Large intestine (tissue), 3 donors: Measurements from ENCODE around the gene MAJIN. TPM values are rescaled to one million over a fixed set of nuclear protein-coding genes. Genes with fewer than 3 reads are reported as not detected.

ENCODE experiments used
- DNase-seq, 2 donors: peaks; one replicate each; pipeline versions ENCODE4 v3.0.0 to v3.0.0-alpha.2; 2013
- H3K27ac ChIP-seq: one replicate; pipeline ENCODE4 v1.5.1; 2013; ENCODE audit warnings: low read length
- H3K27me3 ChIP-seq: 2 replicates; pipeline ENCODE4 v1.6.1; 2013; ENCODE audit warnings: low read length; ENCODE audit not compliant: control insufficient read depth, insufficient read depth
- H3K36me3 ChIP-seq: 2 replicates; pipeline ENCODE4 v1.6.1; 2013; ENCODE audit warnings: low read length; ENCODE audit not compliant: control insufficient read depth, insufficient read depth
- H3K4me1 ChIP-seq: one replicate; pipeline ENCODE4 v1.6.1; 2013; ENCODE audit warnings: low read length; ENCODE audit not compliant: control insufficient read depth, insufficient read depth
- H3K4me3 ChIP-seq: one replicate; pipeline ENCODE4 v1.5.1; 2013; ENCODE audit warnings: low read length
- H3K9me3 ChIP-seq: one replicate; pipeline ENCODE4 v1.6.1; 2013; ENCODE audit warnings: mild to moderate bottlenecking, low read depth, low read length, moderate library complexity; ENCODE audit not compliant: control insufficient read depth
- WGBS: methylation state at CpG from one replicate; pipeline ENCODE4 v1.1.5; 2013; ENCODE audit warnings: low lambda C conversion rate; ENCODE audit not compliant: insufficient coverage; 5-methylcytosine and 5-hydroxymethylcytosine counted together
- polyA plus RNA-seq: library from polyadenylated mRNA; unstranded; fragments of 120-200 nt; gene quantifications from one replicate; pipeline ENCODE4 v1.2.1, GENCODE V29; 2013

Gene MAJIN
- polyA plus RNA-seq, 1 donor: 0.09 TPM

DNA sequence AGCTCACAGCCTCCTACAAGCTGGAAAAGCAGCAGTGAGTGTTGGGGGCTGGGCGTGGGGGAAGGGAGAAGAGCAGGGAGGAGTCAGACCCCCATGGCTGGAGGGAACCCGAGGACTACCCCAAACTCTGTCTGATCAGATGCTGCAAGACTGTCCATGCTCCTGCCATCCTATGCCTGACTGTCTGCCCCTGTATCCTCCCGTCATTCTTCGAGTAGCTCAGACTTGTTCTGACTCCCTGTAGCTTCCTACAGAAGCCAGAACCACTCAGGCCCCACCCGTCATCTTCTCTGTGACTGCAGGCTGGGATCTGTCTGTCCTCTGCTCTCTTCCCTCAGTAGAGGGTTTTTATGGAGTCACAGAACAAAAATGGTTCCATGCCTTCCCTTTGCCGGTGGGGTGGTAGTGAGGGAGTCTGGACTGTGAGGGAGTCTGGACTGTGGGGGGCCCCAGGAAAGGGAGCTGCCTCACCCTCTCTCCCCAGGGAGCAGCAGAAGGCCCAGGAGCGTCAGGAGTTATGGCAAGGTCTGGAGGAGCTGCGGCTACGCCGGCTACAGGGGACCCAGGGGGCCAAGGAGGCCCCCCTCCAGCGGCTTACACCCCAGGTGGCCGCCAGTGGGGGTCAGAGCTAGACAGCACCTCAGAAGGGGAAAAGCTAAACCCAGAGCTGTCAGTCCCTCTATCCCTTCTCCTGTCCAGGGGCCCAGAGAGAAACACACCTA is 38.5 kb downstream of the MAJIN start:
- DNase-seq: no peak
- WGBS: no CpG with 5 or more reads among the region's 12 CpGs
- Histone ChIP-seq H3K9me3 (no peaks in the 10 kb centered on the region), H3K27ac (no peak overlapping the region), H3K4me1 (peaks cover 13% of the 10 kb centered on the region), H3K27me3 (no peaks in the 10 kb centered on the region), H3K4me3 (no peak overlapping the region), H3K36me3 (peaks cover 38% of the 10 kb centered on the region)

DNA sequence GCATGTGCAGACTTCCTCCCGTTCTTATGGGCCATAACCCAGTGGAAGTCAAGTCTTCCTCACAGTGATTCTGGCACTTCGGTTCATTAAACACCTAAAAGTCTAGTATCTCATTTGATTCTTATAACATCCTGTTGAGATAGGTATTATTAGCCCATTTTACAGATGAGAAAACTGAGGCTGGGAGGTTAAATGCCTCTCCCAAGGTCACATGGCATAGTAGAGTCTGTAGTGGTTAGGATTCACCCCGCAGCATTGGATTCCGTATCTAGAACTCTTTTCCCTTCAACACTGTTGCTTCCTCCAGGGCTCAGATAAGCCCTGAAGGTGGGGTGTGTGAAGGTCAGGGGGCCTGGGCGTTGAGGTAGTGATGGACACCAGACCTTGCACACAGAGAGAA is 39.6 kb downstream of the MAJIN start:
- DNase-seq: no peak
- Histone ChIP-seq H3K27ac (no peak overlapping the region), H3K9me3 (no peaks in the 10 kb centered on the region), H3K36me3 (peaks cover 44% of the 10 kb centered on the region), H3K4me1 (peaks cover 13% of the 10 kb centered on the region), H3K4me3 (no peak overlapping the region), H3K27me3 (no peaks in the 10 kb centered on the region)
- WGBS: no CpG with 5 or more reads among the region's 5 CpGs

DNA sequence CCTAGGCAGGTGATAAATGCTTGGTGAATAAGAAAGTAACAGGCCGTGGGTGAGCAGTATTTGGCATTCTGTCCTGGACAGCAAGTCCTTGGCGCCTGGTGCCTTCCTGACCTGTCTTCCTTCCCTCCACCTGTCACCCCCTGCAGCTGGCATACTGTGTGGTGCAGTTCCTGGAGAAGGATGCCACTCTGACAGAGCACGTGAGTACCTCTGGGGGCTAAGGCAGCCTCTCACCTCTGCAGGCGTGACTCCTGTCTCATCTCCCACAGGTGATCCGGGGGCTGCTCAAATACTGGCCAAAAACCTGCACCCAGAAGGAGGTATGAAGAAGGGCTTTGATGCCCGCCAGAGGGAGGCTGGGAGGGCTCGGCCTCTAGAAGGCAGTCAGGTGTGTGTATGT is 40.6 kb downstream of the MAJIN start:
- WGBS: no CpG with 5 or more reads among the region's 7 CpGs
- Histone ChIP-seq H3K36me3 (peaks cover 47% of the 10 kb centered on the region), H3K4me1 (peaks cover 13% of the 10 kb centered on the region), H3K27ac (no peak overlapping the region), H3K9me3 (no peaks in the 10 kb centered on the region), H3K4me3 (no peak overlapping the region), H3K27me3 (no peaks in the 10 kb centered on the region)
- no peak for DNase-seq

DNA sequence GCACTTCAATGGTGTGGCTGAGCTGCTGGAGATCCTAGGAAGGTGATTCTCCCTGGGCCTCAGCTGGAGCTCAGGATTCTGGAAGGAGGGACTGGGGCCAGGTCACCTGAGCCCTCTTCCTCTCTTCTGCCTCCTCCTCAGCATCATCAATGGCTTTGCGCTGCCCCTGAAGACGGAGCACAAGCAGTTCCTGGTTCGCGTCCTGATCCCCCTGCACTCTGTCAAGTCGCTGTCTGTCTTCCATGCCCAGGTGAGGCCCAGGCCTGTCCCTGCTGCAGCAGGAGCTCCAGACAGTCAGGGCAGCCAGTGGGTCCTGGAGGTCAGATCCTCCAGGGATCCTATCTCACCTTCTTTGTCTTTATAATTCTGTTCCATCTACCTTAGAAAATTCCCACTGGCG is 41.6 kb downstream of the MAJIN start:
- H3K36me3 ChIP-seq: peaks cover 47% of the 10 kb centered on the region

DNA sequence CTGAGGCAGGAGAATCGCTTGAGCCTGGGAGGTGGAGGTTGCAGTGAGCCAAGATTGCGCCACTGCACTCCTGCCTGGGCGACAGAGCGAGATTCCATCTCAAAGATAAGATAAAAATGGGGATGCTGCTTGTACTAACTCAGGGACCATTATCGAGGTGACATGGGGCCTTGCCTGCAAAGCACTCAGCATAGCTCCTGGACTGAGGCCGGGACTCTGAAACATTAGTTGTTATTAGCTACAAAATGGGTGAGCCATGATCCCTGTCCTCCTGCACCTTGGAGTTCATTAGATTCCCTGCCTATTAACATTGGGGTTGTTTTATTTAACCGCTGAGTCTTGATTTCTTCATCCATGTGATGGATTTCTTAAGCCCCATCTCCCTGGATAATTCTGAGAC is 42.3 kb downstream of the MAJIN start:
- Histone ChIP-seq H3K4me1 (peaks cover 17% of the 10 kb centered on the region), H3K9me3 (no peaks in the 10 kb centered on the region), H3K36me3 (peaks cover 47% of the 10 kb centered on the region), H3K4me3 (no peak overlapping the region), H3K27me3 (no peaks in the 10 kb centered on the region), H3K27ac (no peak overlapping the region)
- DNase-seq: no peak
- no CpG with 5 or more reads among the region's 7 CpGs for WGBS

More for the DNA sequence above, 41.6 kb downstream of the MAJIN start:
- Histone ChIP-seq H3K4me1 (peaks cover 19% of the 10 kb centered on the region), H3K4me3 (no peak overlapping the region), H3K27ac (no peak overlapping the region), H3K27me3 (no peaks in the 10 kb centered on the region), H3K9me3 (no peaks in the 10 kb centered on the region)
- DNase-seq: no peak
- WGBS: 89% methylated on average over 1 of the region's 6 CpGs

DNA sequence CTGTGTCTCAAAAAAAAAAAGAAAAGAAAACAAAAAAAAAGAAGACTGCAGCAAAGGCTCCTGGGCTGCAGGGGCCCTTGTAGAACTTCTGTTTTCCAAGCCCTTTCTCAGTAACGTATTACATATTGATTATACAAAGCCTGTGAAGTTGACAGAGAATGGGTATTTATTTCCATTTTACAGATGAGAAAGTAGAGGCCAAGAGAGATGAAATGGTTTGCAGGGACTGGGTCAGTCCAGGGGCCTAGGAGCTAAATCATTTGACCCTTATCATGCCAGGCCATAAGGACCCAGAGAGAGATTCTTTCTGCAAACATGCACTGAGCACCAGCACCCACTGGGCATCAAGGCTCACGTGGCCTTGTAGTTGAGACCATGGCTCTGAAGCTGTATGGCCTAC is 43.0 kb downstream of the MAJIN start:
- Histone ChIP-seq H3K9me3 (no peaks in the 10 kb centered on the region), H3K36me3 (peaks cover 47% of the 10 kb centered on the region), H3K27me3 (no peaks in the 10 kb centered on the region), H3K27ac (no peak overlapping the region), H3K4me3 (no peak overlapping the region), H3K4me1 (peaks cover 10% of the 10 kb centered on the region)
- no peak for DNase-seq
- no CpG with 5 or more reads among the region's 2 CpGs for WGBS

DNA sequence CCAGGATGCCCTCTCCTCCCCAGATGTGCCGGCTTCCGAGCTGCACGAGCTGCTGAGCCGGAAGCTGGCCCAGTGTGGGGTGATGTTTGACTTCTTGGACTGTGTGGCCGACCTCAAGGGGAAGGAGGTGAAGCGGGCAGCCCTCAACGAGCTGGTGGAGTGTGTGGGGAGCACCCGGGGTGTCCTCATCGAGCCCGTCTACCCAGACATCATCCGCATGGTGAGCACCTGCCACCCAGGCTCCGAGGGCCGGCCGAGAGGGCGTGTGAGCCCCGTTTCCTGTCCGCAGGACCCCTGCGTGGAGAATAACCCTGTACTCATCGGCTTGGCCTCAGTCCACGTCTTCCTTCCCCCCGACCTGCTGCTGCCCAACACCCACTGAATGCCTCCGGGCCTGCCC is 45.2 kb downstream of the MAJIN start:
- H3K36me3 ChIP-seq: peaks cover 33% of the 10 kb centered on the region
- no CpG with 5 or more reads among the region's 22 CpGs for WGBS
- no peak overlapping the region for H3K27ac ChIP-seq
- peaks cover 15% of the 10 kb centered on the region for H3K4me1 ChIP-seq
- DNase-seq: no peak
- H3K27me3 ChIP-seq: no peaks in the 10 kb centered on the region
- no peaks in the 10 kb centered on the region for H3K9me3 ChIP-seq
- H3K4me3 ChIP-seq: no peak overlapping the region

DNA sequence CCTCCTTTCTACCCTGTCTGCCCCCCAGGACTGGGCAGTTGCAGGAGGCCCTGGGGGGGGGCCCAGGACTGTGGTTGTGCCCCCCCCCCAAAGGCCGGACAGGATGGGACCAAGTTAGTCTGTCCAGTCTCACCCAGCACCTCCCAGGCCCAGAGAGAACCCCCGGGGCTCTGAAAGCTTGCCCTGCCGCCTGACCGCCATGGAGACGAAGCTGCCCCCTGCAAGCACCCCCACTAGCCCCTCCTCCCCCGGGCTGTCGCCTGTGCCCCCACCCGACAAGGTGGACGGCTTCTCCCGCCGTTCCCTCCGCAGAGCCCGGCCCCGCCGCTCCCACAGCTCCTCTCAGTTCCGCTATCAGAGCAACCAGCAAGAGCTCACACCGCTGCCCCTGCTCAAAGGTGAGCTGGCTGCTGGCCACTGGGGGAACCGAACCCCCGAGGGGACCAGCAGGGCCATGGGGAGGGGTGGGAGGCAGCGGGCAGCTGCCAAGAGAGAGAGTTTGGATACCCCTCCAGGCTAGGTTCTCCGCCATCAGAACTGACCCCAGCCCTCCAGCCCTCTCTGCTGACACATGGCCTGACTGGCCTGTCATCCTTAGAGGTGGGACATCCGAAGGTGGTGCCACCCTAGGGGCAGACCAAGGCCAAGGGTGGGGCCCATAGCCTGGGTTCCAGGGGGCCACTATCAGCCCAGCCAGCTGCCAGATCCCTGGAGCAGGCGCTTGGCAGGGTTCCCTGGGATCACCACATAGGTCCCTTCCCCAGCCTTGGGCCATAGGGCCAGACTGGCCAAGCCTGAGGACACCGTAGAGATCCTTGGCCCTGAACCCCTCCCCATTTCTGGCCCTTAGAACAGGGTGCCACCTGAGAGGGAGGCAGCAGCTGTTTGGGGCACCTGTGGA is 46.1 kb downstream of the MAJIN start:
- H3K27me3 ChIP-seq: no peaks in the 10 kb centered on the region
- H3K9me3 ChIP-seq: no peaks in the 10 kb centered on the region
- no CpG with 5 or more reads among the region's 24 CpGs for whole genome bisulfite sequencing
- DNase-seq: no peak
- H3K27ac ChIP-seq: no peak overlapping the region
- peaks cover 24% of the 10 kb centered on the region for H3K36me3 ChIP-seq
- H3K4me3 ChIP-seq: peak overlapping the region; percentile 63
- peaks cover 15% of the 10 kb centered on the region for H3K4me1 ChIP-seq

DNA sequence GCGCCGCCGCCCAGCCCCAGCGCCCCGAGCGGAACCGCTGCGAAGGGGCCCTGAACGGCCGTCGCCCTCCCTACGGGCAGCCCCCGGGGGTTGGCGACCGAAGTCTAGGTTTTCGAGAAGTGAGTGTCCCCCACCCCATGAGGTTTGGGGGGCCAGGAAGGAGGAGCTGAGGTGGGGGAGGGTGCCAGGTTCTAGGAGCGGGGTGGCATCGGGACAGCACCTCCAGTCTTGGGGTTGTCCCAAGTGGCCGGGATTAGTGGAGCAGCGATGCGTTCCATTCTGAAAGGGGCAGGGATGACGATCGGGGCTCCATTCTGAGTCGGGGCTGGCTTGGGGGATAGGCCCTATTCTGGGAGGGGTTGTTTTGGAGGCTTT is 47.0 kb downstream of the MAJIN start:
- peaks cover 15% of the 10 kb centered on the region for H3K4me1 ChIP-seq
- DNase-seq: peak in 1 of 2 donors; percentile 28
- no peaks in the 10 kb centered on the region for H3K27me3 ChIP-seq
- no CpG with 5 or more reads among the region's 24 CpGs for WGBS
- H3K27ac ChIP-seq: no peak overlapping the region
- peak overlapping the region; percentile 63 for H3K4me3 ChIP-seq
- H3K36me3 ChIP-seq: peaks cover 16% of the 10 kb centered on the region
- H3K9me3 ChIP-seq: no peaks in the 10 kb centered on the region

DNA sequence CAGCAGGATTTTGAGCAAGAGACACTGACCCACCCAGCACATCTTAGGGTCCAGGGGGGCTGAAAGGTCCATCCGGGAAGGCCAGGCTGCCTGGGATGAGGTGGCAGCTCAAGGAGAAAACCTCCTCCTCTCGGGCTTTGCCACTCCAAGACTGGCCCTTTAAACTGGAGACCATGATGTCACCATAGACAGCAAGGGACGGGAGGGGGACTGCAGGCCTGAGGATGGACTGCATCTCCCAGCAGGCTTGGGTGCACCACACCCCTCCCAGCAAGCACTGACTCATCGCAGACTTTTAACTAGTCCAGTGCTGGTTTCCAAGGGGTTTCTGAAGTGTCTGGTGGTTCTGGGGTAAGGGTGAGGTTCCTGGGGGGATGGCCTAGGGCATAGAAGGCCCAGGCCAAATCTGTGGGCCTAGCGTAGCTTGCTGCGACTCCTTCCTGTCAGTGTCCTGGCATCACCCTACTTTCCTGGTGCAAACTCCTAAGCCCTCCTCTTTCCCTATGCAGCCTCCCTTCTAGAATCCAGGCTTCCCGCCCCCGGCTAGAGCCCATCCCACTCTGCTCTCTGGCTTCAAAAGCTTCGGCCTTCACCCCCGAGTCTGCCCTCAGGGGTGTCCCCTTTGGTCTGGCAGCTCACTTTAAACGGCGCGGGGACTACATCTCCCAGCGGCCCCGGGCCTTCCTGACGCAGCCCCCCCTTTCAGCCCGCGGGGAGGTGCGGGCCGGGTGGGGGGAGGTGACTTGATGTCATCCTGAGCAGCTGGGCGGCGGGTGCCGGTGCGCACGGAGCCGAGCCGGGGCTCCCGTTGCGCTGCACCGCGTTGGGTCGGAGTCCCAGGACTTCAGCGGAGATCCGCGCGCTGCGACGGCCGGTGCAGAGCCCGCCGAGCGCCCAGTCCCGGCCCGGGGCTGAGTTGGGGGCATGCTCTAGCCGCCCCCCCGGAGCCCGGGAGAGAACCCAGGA is 47.7 kb downstream of the MAJIN start, which contains the start of gene PPP2R5B:
Gene PPP2R5B, plus strand, starts transcription at position 746 of the 966 bp plus-strand sequence. CDS start 1,046 bp downstream, outside the sequence.
- DNase-seq: peak; percentile 94 to 95
- H3K9me3 ChIP-seq: no peaks in the 10 kb centered on the region
- no CpG with 5 or more reads among the region's 47 CpGs for WGBS
- H3K27me3 ChIP-seq: no peaks in the 10 kb centered on the region
- H3K4me3 ChIP-seq: peak within 1 kb of the TSS; percentile 63
- peaks cover 11% of the 10 kb centered on the region for H3K36me3 ChIP-seq
- H3K4me1 ChIP-seq: peaks cover 15% of the 10 kb centered on the region
- peak within 1 kb of the TSS; percentile 82 for H3K27ac ChIP-seq
